CD4-positive, alpha-beta T cell treated with Interleukin-17A for 1 hour (primary cell): Measurements from ENCODE around the gene SEPTIN7.

Experiments used
- DNase-seq: peaks from one replicate; pipeline ENCODE4 v3.0.0-alpha.2; 2020

Gene SEPTIN7

DNA sequence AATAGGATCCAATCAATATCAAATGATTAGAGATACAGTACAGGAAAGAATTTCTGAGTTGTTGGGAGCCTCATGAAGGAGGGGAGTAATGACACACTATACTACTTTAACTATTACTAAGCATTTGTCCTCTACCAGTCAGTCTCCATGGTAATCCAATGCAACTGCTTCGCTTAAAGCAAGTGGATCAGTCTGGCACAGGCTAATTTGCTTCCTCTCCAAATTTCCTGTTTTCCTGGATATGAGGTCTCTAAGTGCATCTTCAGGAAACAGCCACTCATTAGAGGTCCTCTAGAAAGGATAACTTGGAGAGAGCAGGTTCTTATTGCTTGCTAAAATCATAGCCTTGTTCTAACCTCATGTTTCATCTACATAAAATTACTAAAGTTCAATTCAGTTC is 8.4 kb upstream of the SEPTIN7 start:
- DNase-seq, result no peak

DNA sequence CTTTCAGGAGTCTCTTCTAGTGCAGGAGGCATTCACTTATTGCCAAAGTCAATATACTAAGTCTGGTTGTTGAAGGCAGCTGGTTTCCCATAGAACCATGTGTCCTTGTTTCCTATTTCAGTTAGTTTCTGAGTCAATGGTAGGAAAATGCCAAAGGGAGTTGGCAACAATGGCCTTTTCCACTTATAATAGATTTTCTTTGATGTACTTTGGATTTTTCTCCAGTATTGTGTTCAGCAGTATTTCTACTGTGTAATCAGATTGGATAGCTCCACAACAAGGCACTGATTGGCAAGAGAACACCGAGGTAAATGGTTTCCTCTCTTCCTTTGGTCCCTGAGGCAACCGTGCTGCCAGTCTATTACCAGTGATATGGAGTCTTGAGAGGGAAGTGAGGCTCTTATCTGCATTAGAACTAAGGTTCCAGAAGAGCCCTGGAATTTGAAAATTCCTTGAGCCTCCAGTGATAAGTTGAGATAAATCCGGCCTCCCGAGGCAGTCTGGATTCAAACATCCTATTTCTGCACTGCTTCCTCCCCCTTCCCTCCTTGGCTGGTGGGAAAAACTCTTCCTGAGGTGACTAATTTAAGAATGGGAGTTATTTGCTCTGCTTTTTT is 7.9 kb upstream of the SEPTIN7 start:
- DNase-seq, result no peak

DNA sequence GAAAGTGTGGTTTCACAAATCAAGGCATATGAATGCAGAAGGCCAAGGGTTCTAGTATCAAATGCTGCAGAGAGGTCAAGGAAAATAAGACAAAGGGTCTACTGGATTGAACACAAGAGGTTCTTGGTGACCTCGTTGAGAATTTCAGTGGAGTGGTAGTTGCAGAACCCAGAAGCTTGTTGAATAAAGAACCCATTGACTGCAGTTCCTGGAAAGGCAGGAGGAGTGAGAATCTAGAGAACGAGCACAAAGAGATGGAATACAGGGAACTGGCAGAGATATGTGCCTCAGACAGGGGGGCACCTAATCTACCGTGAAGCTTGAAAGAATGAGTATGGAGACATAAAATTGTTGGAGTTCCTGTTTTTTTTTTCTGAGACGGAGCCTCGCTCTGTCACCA is 3.5 kb upstream of the SEPTIN7 start:
- DNase-seq, result no peak

DNA sequence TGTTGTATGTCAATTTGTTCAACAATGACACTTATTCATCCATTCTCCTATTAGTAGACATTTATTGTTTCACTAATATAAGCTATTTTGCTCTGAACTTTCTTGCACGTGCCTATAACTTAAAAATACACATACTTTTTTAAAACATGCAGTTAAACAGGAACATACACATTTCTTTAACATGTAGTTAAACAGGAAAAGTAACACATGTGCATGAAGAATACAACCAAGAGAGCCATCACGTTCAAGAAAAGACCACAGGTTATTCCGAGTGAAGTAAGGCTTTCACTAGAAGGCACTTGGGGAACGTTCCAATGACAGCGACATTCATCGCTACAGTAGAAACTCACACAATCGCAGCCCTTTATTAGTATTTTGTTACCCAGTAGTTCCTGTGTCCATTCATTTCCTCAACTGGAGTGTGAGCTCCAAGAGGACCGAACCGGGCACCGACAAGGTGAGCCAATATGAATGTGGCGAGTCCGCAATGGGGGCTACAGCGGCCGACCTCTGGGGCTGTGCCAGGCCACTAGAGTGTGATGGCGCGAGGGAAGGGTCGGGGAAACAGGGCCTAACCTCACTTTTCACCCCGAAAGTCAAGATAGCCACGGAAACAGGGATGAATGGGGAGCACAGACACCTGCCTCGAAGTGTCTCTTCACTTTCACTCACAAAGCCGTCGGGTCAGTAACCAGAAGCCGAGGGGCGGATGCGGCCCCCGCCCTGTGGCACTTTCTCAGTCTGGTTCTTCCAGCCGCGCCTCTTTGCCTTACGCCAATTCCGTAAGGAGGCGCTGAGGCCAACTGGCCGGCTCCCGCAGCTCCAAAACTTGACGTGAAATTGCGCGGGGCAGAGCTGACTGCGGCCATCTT is 775 bp upstream of the SEPTIN7 start:
- peak; percentile 92 for DNase-seq

DNA sequence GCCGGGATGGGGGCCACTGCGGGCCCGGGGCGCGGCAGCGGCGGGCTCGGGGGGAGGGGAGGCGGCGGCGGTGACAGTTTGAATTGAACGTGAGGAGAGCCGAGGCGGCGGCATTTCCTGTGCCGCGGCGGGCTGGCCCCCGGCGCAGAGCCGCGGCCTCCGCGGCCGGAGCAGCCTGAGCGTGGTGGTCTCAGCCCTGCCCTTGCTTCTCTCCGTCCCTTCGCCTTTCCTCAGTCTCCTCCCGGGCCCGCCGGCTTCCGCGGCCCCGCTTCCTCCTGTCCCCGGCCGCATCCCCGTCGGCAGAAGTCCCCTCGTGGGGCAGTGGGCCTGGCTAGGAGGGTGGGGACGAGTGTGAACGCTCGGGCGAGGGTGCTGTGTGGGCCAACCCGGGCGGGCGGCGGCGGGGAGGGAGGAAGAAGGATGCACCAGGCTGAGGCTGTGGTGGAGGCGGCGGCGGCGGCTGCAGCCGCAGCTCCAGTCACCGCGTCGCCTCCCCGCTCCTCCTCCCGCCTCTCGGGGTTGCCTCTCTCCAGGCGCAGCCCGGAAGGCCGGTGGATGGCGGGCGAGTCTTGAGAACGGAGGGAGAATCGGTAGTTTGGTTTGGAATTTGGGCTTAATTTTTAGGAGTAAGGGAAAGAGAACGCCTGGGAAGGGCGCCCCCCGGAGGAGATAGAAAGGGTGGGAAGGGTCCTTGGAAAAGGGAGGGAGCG is 690 bp downstream of the SEPTIN7 start:
- peak; percentile 85 for DNase-seq

DNA sequence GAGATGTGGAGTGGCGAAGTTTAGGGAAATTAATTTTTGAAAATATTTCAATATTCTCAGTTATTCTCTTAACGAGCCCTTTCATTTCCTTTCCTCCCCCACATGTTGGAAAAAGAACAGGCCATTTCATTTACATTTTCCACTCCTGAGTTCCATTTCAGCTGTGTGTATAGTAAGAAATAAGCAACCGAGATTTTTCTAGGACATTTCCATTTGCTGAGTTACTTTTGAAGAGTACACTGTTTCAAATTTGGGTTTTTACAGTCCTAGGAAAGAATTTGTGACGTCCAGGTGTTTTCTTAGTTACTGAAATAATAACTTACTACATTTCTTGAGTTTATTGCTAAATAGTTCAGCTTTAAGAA is 1.2 kb downstream of the SEPTIN7 start:
- no peak for DNase-seq

DNA sequence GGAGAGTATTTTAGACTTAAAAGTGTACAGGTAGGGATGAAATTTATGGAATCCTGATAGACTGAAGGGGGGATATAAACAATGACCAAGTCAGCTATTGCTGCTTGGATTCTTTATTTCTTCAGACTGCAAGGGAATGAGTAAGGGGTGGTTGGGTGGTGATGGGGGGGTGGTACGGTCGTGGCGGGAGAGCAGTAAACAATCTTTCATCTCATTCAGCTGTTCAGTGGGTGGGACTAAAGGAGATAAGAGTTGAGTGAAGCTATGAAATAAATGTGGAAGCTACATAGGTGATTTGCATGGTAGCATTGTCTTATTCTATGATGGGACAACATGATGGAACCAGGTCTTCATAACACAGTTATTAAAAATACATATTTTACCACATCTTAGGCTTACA is 1.8 kb downstream of the SEPTIN7 start:
- DNase-seq, result peak; percentile 26

DNA sequence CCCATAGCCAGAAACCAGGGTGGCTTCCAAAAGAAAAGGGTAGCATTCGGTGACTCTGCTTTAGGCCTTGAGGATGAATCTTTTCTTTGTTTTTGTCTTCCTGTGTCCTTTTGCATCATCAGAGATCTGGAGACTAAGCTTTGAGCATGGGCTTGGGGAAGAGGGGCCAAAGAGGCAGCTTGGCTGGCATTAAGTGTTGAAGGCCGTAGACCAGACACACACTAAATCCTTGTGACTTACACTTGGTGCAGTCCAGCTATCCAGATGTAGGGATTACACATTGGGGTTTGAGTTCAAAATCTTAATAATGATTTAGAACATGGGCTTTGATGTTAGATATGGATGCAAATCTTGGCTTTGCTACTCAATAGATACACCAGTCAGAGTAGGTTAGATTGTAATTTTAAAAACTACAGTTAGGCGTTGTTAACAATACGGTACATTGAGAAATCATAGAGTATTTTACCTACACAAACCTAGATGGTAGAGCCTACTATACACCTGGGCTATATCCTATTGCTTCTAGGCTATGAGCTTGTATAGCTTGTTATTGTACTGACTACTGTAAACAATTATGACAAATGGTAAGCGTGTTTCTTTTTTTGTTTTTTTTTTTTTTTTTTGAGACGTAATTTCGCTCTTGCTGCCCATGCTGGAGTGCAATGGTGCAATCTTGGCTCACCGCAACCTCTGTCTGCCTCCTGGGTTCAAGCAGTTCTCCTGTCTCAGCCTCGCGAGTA is 3.5 kb downstream of the SEPTIN7 start:
- no peak for DNase-seq

DNA sequence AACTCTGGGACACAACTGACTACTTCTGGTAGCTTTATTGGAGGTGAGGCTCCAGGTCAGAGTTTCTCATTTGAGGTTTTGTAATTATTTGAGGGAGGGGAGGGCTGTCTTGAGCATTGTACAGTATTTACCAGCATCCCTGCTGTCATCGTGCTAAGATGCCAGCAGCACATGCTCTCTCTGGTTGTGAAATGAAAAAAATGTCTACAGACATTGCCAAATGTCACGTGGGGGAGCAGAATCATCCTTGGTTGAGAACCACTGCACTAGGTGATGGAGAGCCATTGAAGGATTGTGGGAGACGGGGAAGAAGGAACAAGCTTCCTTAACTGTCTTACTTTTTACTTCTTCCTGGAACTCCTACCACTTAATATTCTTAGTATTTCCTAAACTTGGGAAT is 5.0 kb downstream of the SEPTIN7 start:
- DNase-seq, result no peak

DNA sequence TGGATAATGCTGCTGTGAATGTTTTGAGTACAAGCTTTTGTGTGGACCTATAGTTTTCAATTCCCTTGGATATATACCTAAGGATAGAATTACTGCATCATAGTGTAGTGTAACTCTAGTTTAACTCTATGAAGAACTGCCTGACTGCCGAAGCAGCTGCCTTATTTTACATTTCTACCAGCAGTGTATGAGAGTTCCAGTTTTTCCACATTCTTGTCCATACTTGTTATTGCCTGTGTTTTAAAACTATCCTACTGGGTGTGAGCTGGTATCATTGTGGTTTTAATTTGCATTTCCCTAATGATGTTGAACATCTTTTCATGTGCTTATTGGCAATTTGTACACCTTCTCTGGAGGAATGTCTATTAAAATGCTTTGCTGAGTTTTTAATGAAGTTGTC is 15.7 kb downstream of the SEPTIN7 start:
- DNase-seq, result no peak

DNA sequence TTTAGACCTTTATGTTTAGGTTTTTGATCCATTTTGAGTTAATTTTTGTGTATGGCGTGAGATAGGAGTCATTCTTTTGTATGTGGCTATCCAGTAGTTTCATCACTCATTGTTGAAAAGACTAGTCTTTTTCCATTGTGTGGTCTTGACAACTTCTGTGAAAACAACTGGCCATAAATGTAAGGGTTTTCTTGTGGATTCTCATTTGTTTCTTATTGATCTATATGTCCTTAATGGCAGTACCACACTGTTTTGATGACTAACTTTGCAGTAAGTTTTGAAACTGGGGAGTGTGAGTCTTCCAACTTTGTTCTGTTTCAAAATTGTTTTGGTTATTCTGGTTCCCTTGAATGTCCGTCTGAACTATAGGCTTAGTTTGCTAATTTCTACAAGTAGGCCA is 16.3 kb downstream of the SEPTIN7 start:
- no peak for DNase-seq

DNA sequence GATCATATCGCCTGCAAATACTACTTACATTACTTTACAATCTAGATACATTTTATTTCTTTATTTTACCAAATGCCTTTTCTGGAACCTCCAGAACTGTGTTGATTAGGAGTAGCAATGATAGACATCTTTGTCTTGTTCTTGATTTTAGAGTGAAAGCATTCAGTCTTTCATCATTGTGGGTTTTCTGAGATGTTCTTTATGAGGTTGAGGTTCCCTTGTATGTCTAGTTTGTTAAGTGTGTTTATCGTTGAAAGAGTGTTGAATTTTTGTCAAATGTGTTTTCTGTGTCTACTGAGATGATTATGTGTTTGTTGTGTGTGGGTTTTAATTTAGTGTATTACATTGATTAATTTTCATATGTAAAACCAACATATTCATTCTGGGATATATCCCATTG is 17.1 kb downstream of the SEPTIN7 start:
- DNase-seq, result no peak

DNA sequence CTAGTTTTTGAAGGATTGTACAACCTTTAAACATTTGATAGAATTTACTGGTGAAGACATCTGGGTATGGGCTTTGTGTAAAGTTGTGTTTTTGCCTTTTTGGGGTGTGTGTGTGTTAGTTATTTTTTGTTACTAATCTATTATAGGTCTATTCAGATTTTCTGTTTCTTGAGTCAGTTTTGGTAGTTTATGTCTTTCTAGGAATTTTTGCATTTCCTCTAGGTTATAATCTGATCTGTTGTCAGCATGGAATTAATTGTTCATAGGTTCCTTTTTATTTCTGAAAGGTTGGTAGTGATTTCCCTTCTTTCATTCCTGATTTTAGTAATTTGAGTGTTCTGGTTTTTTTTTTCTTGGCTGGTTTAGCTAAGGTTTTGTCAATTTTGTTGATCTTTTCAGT is 17.7 kb downstream of the SEPTIN7 start:
- DNase-seq, result no peak

DNA sequence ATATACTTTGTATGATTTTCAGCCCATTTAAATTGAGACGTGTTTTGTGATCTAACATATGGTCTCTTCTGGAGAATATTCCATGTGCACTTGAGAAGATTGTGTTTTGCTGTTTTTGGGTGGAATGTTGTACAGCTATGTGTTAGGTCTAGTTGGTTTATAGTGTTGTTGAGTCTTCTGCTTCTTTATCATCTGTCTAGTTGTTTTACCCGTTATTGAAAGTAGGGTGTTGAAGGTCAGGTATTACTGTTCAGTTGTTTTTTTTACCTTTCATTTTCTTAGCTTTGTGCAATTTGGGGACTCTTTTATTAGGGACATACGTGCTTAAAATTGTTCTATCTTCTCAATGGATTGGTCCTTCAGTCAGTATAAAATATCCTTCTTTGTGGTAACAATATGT is 18.5 kb downstream of the SEPTIN7 start:
- no peak for DNase-seq

DNA sequence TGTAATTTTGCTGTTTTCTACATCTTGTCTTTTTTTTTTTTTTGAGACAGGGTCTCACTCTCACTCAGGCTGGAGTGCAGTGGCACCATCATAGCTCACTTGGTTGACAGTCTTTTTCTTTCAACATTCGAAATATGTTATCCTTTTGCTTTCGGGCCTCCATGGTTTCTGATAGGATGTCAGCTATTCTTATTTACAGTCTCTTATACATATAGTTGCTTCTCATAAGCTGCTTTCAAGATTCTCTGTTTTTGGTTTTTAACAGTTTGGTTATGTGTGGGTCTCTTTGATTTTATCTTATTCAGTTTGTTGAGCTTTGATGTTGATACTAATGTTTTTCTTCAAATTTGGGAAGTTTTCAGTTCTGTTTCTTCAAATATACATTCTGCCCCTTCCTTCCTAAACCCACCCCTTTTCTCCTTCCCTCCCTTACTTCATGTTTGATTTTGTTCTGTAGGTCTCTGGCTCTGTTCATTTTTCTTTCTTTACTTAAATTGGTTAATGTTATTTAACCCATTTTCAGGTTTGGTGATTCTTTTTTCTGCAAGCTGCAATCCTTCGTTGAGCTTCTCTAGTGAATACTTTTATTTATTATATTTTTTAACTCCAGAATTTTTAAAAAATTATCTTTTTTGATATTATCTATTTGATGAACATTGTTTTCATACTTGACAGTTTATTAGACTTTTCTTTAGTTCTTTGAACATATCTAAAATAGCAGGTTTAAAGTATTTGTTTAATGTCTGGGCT is 19.3 kb downstream of the SEPTIN7 start:
- DNase-seq, result no peak

DNA sequence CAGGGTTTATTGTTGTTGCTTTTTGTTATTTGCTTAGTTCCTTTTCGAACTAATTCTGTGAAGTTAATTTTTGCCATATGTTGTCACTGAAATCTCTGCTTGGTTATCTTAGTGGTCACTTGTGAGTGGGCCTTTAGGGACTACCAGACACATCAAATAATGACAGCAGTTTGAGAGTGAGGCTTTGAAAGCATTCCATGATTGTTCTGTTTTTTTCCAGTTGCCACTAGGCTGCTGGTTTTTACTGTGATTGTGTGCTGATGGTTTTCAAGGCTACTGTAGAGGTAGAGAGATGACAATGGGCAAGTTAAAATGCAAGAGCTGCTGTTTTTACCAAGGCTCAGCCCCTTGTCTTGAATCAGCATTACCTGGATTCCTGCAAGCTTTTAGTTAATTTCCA is 20.0 kb downstream of the SEPTIN7 start:
- DNase-seq, result no peak

DNA sequence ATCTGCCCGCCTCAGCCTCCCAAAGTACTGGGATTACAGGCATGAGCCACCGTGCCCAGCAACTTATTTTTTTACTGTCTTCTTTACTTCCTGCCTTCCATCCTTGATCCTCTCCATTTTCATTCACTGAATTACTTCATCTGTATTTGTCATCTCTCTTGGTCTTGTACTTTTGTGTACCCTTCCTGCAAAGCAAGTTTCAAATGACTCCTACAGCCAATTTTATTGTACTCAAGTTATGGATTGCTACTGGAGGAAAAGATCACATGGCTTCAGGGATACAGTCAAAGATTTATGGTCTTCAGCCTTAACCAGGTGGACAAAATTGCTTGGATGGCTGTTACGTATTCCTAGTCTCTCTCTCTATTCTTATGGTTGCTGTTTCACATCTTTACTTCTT is 22.6 kb downstream of the SEPTIN7 start:
- no peak for DNase-seq

DNA sequence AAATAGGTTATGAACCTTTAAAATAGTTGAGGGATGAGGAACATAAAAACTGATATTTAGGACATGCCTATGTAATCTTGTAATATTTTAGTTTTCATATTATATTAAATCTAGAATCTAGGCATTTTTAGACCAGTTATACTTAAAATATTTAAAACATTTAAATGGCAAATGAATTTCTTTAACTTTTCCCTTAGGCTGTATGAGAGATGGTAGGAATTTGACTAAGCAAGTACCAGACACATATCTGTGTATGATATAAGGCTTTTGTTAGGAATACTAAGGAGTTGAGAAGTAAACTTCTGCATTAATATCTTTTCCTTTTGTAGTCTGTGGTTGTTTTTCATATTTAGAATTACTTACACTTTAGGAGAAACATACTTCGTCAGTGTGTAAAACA is 25.1 kb downstream of the SEPTIN7 start:
- DNase-seq, result no peak

DNA sequence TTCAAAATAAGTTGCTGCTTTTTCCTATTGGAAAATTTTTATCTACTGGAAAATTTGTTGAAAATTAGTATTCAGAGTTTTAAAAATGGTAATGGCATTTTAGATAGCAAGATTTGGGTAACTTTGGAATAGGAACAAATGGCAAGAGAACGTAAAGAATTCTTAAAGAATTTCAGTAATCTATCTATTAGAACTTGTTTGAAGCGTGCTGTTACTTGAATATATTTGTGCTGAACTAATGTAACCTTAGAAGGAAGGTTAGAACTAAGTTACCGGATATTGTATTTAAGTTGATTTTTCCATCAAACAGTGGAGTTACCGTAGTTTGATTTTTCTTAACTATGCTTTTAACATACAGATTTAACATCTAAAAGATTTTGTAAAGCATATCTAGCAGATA is 25.9 kb downstream of the SEPTIN7 start:
- DNase-seq, result no peak

DNA sequence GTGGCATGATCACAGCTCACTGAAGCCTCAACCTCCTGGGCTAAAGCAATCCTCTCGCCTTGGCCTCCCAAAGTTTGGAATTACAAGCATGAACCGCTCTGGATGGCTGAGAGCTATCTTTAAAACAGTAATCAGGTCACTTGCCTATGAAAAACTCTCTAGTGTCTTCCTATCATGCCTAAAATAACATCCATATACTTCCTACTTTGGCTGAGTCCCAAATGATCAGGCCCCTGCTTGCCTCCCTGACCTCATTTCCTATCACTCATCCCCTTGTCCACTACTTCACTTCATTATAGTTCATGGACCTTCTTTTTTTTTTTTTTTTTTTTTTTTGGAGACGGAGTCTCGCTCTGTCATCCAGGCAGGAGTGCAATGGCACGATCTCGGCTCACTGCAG is 28.0 kb downstream of the SEPTIN7 start:
- DNase-seq, result no peak

DNA sequence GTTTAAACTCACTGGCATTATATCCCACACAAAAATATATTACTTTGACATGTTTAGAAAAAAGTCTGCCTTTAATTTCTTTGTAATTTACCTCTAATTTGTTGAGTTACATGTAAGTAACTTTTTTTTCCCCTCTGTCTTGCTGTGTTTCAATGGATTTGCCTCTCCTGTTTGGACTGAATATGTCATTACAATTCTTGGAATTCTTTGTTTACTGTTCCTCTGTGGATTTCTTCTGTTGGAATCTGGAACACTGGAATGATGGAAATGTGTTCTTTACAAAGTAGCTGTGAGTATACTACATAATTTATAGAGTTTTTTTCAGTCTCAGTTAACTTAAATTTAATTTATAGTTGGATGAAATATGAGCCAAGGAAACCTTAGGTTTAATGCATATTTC is 30.4 kb downstream of the SEPTIN7 start:
- no peak for DNase-seq
